Astrocyte (in vitro differentiated cells and primary cell): ENCODE results near the gene NUAK1. TPM values are rescaled to one million over a fixed set of nuclear protein-coding genes. Genes with fewer than 3 reads are reported as not detected.

ENCODE experiments used
- DNase-seq: peaks from one replicate; pipeline ENCODE4 v3.0.0-alpha.2; 2010; ENCODE audit warnings: low read depth
- FAIRE-seq: peaks from 2 replicates; lab custom pipeline; 2011; peaks lifted over from hg19 to GRCh38; lab: Jason Lieb, UNC
- H2AFZ ChIP-seq: 2 replicates; pipeline ENCODE4 v1.6.0; 2012; ENCODE audit warnings: low read depth, low read length, inconsistent platforms
- H3K27ac ChIP-seq: 2 replicates; pipeline ENCODE4 v1.5.1; 2011; ENCODE audit warnings: low read depth, low read length, inconsistent platforms
- H3K27me3 ChIP-seq: 2 replicates; pipeline ENCODE4 v1.6.0; 2011; ENCODE audit warnings: low read length, inconsistent platforms; ENCODE audit not compliant: insufficient read depth
- H3K36me3 ChIP-seq: 2 replicates; pipeline ENCODE4 v1.5.1; 2011; ENCODE audit warnings: low read length, inconsistent platforms; ENCODE audit not compliant: insufficient read depth
- H3K4me1 ChIP-seq: 2 replicates; pipeline ENCODE4 v1.5.1; 2011; ENCODE audit warnings: low read length, inconsistent platforms; ENCODE audit not compliant: insufficient read depth
- H3K4me2 ChIP-seq: 2 replicates; pipeline ENCODE4 v1.6.0; 2012; ENCODE audit warnings: low read length, inconsistent platforms
- H3K4me3 ChIP-seq: 2 replicates; pipeline ENCODE4 v1.5.1; 2011; ENCODE audit warnings: low read depth, mild to moderate bottlenecking, low read length, inconsistent platforms; ENCODE audit not compliant: insufficient read depth
- H3K79me2 ChIP-seq: 2 replicates; pipeline ENCODE4 v1.6.0; 2012; ENCODE audit warnings: mild to moderate bottlenecking, low read length, inconsistent platforms; ENCODE audit not compliant: insufficient read depth
- H3K9ac ChIP-seq: 2 replicates; pipeline ENCODE4 v1.6.0; 2012; ENCODE audit warnings: mild to moderate bottlenecking, low read length, inconsistent platforms
- H3K9me3 ChIP-seq: 2 replicates; pipeline ENCODE4 v1.5.1; 2012; ENCODE audit warnings: low read depth, mild to moderate bottlenecking, low read length, inconsistent platforms; ENCODE audit not compliant: insufficient read depth
- H4K20me1 ChIP-seq: 2 replicates; pipeline ENCODE4 v1.6.0; 2012; ENCODE audit warnings: low read length, inconsistent platforms; ENCODE audit not compliant: insufficient read depth
- H3K27ac Mint-ChIP-seq: one replicate; pipeline ENCODE4 v1.8.0; 2021; ENCODE audit warnings: mild to moderate bottlenecking, mixed read lengths; ENCODE audit not compliant: unreplicated experiment
- H3K27me3 Mint-ChIP-seq: one replicate; pipeline ENCODE4 v1.8.0; 2021; ENCODE audit warnings: low read depth, mixed read lengths; ENCODE audit not compliant: unreplicated experiment
- H3K36me3 Mint-ChIP-seq: one replicate; pipeline ENCODE4 v1.8.0; 2021; ENCODE audit warnings: low read depth, mixed read lengths; ENCODE audit not compliant: unreplicated experiment
- H3K4me1 Mint-ChIP-seq: one replicate; pipeline ENCODE4 v1.8.0; 2021; ENCODE audit warnings: low read depth, mixed read lengths; ENCODE audit not compliant: unreplicated experiment
- H3K4me3 Mint-ChIP-seq: one replicate; pipeline ENCODE4 v1.8.0; 2021; ENCODE audit warnings: mild to moderate bottlenecking, moderate library complexity, mixed read lengths; ENCODE audit not compliant: unreplicated experiment
- H3K9me3 Mint-ChIP-seq: one replicate; pipeline ENCODE4 v1.8.0; 2021; ENCODE audit warnings: mild to moderate bottlenecking, mixed read lengths; ENCODE audit not compliant: unreplicated experiment
- EZH2 ChIP-seq: IDR thresholded peaks from 2 replicates; pipeline ENCODE4 v1.6.1; 2012; ENCODE audit warnings: mild to moderate bottlenecking, low read length, inconsistent platforms; ENCODE audit not compliant: insufficient read depth
- total RNA-seq: library from RNA; stranded (reverse); gene quantifications from 2 replicates; pipeline ENCODE4 v1.2.1, GENCODE V29; 2021
- TF ChIP-seq, protein P1 (sequence below): IDR thresholded peaks from 2 replicates; pipeline ENCODE4 v1.5.1; 2011; ENCODE audit warnings: low read depth, mild to moderate bottlenecking, inconsistent platforms, low read length, moderate library complexity; ENCODE audit not compliant: insufficient read depth

NUAK1 gene
- total RNA-seq, 1 donor from 2014 or later, result 94.0 TPM

- FAIRE-seq (no peak), DNase-seq (no peak)
- Histone ChIP-seq H4K20me1 (no peaks in the 10 kb centered on the region), H3K27ac (no peak overlapping the region), H2AFZ (no peak overlapping the region), H3K9ac (no peak overlapping the region), H3K36me3 (no peaks in the 10 kb centered on the region), H3K27me3 (peaks cover 2% of the 10 kb centered on the region), H3K4me1 (no peaks in the 10 kb centered on the region), H3K4me2 (no peak overlapping the region), H3K4me3 (no peak overlapping the region), H3K79me2 (no peaks in the 10 kb centered on the region), H3K9me3 (no peaks in the 10 kb centered on the region)
- Mint-ChIP-seq H3K9me3 (no peaks in the 10 kb centered on the region), H3K36me3 (no peaks in the 10 kb centered on the region), H3K4me1 (no peaks in the 10 kb centered on the region), H3K4me3 (no peak overlapping the region), H3K27me3 (peaks cover 7% of the 10 kb centered on the region), H3K27ac (no peak overlapping the region)
- TF ChIP-seq EZH2, result no peak
- TF ChIP-seq, protein P1, sequence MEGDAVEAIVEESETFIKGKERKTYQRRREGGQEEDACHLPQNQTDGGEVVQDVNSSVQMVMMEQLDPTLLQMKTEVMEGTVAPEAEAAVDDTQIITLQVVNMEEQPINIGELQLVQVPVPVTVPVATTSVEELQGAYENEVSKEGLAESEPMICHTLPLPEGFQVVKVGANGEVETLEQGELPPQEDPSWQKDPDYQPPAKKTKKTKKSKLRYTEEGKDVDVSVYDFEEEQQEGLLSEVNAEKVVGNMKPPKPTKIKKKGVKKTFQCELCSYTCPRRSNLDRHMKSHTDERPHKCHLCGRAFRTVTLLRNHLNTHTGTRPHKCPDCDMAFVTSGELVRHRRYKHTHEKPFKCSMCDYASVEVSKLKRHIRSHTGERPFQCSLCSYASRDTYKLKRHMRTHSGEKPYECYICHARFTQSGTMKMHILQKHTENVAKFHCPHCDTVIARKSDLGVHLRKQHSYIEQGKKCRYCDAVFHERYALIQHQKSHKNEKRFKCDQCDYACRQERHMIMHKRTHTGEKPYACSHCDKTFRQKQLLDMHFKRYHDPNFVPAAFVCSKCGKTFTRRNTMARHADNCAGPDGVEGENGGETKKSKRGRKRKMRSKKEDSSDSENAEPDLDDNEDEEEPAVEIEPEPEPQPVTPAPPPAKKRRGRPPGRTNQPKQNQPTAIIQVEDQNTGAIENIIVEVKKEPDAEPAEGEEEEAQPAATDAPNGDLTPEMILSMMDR, result no peak
Measured at GRCh38 chr12:106154751-106155273, 16.1 kb upstream of the NUAK1 start.

DNA sequence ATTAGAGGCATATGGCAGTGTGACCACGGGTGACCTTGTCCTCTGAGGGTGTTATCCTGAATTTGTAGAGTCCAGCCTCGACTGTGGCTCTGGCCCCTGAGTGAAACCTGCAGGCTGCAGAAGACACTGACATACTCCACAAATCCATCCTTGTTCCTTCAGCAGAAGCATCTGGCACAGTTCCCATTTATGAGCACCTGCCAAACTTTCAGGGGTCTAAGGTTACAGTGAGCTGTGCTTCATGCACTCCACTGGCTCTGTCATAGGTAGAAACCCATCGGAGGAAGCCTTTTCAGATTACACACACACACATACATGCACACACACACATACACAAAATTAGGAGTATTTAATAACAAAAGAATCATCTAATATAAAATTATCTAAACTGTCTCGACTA, 13.6 kb upstream of the NUAK1 start:
- Mint-ChIP-seq H3K9me3 (no peaks in the 10 kb centered on the region), H3K27me3 (peaks cover 7% of the 10 kb centered on the region), H3K4me1 (no peaks in the 10 kb centered on the region), H3K27ac (no peak overlapping the region), H3K4me3 (no peak overlapping the region), H3K36me3 (no peaks in the 10 kb centered on the region)
- H3K27ac ChIP-seq, result no peak overlapping the region
- H3K9me3 ChIP-seq, result no peaks in the 10 kb centered on the region
- H3K4me1 ChIP-seq, result no peaks in the 10 kb centered on the region
- DNase-seq (no peak), FAIRE-seq (no peak)
- H2AFZ ChIP-seq, result no peak overlapping the region
- H3K4me2 ChIP-seq, result no peak overlapping the region
- no peak overlapping the region for H3K9ac ChIP-seq
- no peaks in the 10 kb centered on the region for H3K36me3 ChIP-seq
- no peaks in the 10 kb centered on the region for H3K79me2 ChIP-seq
- no peaks in the 10 kb centered on the region for H4K20me1 ChIP-seq
- H3K27me3 ChIP-seq, result peaks cover 2% of the 10 kb centered on the region
- TF ChIP-seq, protein P1, result no peak
- no peak for TF ChIP-seq EZH2
- no peak overlapping the region for H3K4me3 ChIP-seq

GRCh38 chr12:106150555-106150954, 11.8 kb upstream of the NUAK1 start:
- Mint-ChIP-seq H3K27me3 (peaks cover 7% of the 10 kb centered on the region), H3K4me3 (no peak overlapping the region), H3K36me3 (no peaks in the 10 kb centered on the region), H3K9me3 (no peaks in the 10 kb centered on the region), H3K4me1 (peaks cover 4% of the 10 kb centered on the region), H3K27ac (no peak overlapping the region)
- H3K27ac ChIP-seq, result no peak overlapping the region
- H3K79me2 ChIP-seq, result no peaks in the 10 kb centered on the region
- FAIRE-seq, result no peak
- H3K36me3 ChIP-seq, result no peaks in the 10 kb centered on the region
- peaks cover 3% of the 10 kb centered on the region for H3K4me1 ChIP-seq
- H3K27me3 ChIP-seq, result peaks cover 2% of the 10 kb centered on the region
- H2AFZ ChIP-seq, result no peak overlapping the region
- no peak for DNase-seq
- no peak overlapping the region for H3K4me3 ChIP-seq
- H3K9ac ChIP-seq, result no peak overlapping the region
- H4K20me1 ChIP-seq, result no peaks in the 10 kb centered on the region
- no peaks in the 10 kb centered on the region for H3K9me3 ChIP-seq
- TF ChIP-seq, protein P1, result no peak
- no peak for TF ChIP-seq EZH2
- H3K4me2 ChIP-seq, result no peak overlapping the region
